Ishikawa (cell line): ENCODE data around the gene NF1.

ENCODE experiments used
- CEBPB ChIP-seq: IDR thresholded peaks from 2 replicates; pipeline ENCODE4 v1.6.1; 2012
- CREB1 ChIP-seq: IDR thresholded peaks from 2 replicates; pipeline ENCODE4 v1.6.1; 2012; ENCODE audit warnings: low read depth
- EGR1 ChIP-seq: IDR thresholded peaks from 2 replicates; pipeline ENCODE4 v1.6.1; 2012
- EP300 ChIP-seq: IDR thresholded peaks from 2 replicates; pipeline ENCODE4 v1.6.1; 2012; ENCODE audit warnings: borderline replicate concordance
- NFIC ChIP-seq: IDR thresholded peaks from 2 replicates; pipeline ENCODE4 v1.6.1; 2012
- RAD21 ChIP-seq: IDR thresholded peaks from 2 replicates; pipeline ENCODE4 v1.6.1; 2012; ENCODE audit warnings: low read depth
- TAF1 ChIP-seq: IDR thresholded peaks from 2 replicates; pipeline ENCODE4 v1.6.1; 2012; ENCODE audit warnings: low read depth, mild to moderate bottlenecking
- TCF12 ChIP-seq: IDR thresholded peaks from 2 replicates; pipeline ENCODE4 v1.6.1; 2012; ENCODE audit warnings: low read depth
- TEAD4 ChIP-seq: IDR thresholded peaks from 2 replicates; pipeline ENCODE4 v1.6.1; 2012
- YY1 ChIP-seq: IDR thresholded peaks from 2 replicates; pipeline ENCODE4 v1.6.1; 2012; ENCODE audit warnings: low read depth
- ZBTB7A ChIP-seq: IDR thresholded peaks from 2 replicates; pipeline ENCODE4 v1.6.1; 2012; ENCODE audit warnings: low read depth
- TF ChIP-seq, protein P1 (sequence below): IDR thresholded peaks from 2 replicates; pipeline ENCODE4 v1.6.1; 2012
- TF ChIP-seq, protein P2 (sequence below): IDR thresholded peaks from 2 replicates; pipeline ENCODE4 v1.6.1; 2012; ENCODE audit warnings: low read depth, mild to moderate bottlenecking
- TF ChIP-seq, protein P3 (sequence below): IDR thresholded peaks from 2 replicates; pipeline ENCODE4 v1.6.1; 2012

DNA sequence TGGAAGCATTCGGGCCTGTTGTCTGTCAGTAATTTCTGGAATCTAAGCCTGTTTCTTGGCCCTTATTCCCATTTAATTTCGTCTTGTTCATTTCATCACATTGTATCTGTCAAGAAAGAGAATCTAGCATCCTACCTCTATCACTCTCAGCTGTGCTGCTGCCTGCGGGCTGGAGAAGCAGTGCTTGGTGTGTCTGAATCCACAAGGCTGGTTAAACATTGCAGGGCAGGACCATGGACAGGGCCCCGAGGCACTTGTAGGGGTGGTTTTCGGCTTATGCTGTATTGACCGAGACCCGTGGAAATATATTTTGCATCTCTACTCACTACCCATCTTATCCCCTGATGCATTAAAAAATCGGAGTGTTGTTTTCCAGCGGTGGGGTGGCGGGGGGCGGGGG is 299.8 kb downstream of the NF1 start:
- TF ChIP-seq RAD21, result peak; percentile 28; the same call in 1 of the 2 replicates
- no peak for TF ChIP-seq TCF12
- no peak for TF ChIP-seq CEBPB
- TF ChIP-seq TAF1, result no peak
- TF ChIP-seq YY1, result no peak
- TF ChIP-seq, protein P1, sequence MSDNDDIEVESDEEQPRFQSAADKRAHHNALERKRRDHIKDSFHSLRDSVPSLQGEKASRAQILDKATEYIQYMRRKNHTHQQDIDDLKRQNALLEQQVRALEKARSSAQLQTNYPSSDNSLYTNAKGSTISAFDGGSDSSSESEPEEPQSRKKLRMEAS, result no peak
- TF ChIP-seq, protein P2, sequence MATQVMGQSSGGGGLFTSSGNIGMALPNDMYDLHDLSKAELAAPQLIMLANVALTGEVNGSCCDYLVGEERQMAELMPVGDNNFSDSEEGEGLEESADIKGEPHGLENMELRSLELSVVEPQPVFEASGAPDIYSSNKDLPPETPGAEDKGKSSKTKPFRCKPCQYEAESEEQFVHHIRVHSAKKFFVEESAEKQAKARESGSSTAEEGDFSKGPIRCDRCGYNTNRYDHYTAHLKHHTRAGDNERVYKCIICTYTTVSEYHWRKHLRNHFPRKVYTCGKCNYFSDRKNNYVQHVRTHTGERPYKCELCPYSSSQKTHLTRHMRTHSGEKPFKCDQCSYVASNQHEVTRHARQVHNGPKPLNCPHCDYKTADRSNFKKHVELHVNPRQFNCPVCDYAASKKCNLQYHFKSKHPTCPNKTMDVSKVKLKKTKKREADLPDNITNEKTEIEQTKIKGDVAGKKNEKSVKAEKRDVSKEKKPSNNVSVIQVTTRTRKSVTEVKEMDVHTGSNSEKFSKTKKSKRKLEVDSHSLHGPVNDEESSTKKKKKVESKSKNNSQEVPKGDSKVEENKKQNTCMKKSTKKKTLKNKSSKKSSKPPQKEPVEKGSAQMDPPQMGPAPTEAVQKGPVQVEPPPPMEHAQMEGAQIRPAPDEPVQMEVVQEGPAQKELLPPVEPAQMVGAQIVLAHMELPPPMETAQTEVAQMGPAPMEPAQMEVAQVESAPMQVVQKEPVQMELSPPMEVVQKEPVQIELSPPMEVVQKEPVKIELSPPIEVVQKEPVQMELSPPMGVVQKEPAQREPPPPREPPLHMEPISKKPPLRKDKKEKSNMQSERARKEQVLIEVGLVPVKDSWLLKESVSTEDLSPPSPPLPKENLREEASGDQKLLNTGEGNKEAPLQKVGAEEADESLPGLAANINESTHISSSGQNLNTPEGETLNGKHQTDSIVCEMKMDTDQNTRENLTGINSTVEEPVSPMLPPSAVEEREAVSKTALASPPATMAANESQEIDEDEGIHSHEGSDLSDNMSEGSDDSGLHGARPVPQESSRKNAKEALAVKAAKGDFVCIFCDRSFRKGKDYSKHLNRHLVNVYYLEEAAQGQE, result peak; percentile 95
- peak; percentile 17; the same call in 1 of the 2 replicates for TF ChIP-seq TEAD4
- TF ChIP-seq EP300, result no peak
- TF ChIP-seq ZBTB7A, result no peak
- TF ChIP-seq EGR1, result no peak
- TF ChIP-seq CREB1, result no peak
- TF ChIP-seq NFIC, result no peak
- TF ChIP-seq, protein P3, sequence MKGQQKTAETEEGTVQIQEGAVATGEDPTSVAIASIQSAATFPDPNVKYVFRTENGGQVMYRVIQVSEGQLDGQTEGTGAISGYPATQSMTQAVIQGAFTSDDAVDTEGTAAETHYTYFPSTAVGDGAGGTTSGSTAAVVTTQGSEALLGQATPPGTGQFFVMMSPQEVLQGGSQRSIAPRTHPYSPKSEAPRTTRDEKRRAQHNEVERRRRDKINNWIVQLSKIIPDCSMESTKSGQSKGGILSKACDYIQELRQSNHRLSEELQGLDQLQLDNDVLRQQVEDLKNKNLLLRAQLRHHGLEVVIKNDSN, result no peak
